Tibial nerve (tissue), 4 donors: ENCODE results near the gene SRR. TPM values are rescaled to one million over a fixed set of nuclear protein-coding genes. Genes with fewer than 3 reads are reported as not detected.

Source experiments
- DNase-seq, 2 donors: peaks; one replicate each; pipeline ENCODE4 v3.0.0-alpha.2; 2019; ENCODE audit warnings: low spot score in 2 of 2
- H3K27ac ChIP-seq, 4 donors: fragments of 200-600 bp; sonication (generic) in 3 of 4; one replicate each; pipeline ENCODE4 v1.5.1; 2017 to 2019; ENCODE audit warnings: mild to moderate bottlenecking in 1 of 4
- H3K27me3 ChIP-seq, 2 donors: fragments of 200-600 bp; sonication (generic) in 1 of 2; one replicate each; pipeline versions ENCODE4 v1.5.1 to v1.6.0; 2017 to 2019
- H3K36me3 ChIP-seq, 3 donors: fragments of 200-600 bp; sonication (generic); one replicate each; pipeline ENCODE4 v1.5.1; 2018 to 2019
- H3K4me1 ChIP-seq, 4 donors: fragments of 200-600 bp; sonication (generic) in 3 of 4; one replicate each; pipeline ENCODE4 v1.5.1; 2017 to 2019
- H3K4me3 ChIP-seq, 4 donors: fragments of 200-600 bp; sonication (generic) in 3 of 4; one replicate each; pipeline ENCODE4 v1.5.1; 2017 to 2019; ENCODE audit warnings: mild to moderate bottlenecking in 1 of 4, moderate library complexity in 1 of 4
- H3K9me3 ChIP-seq, 4 donors: fragments of 200-600 bp; sonication (generic) in 3 of 4; one replicate each; pipeline ENCODE4 v1.5.1; 2017 to 2019
- EP300 ChIP-seq, 2 donors: sonication (generic); formaldehyde crosslinking; IDR thresholded peaks; one replicate each; pipeline ENCODE4 v1.6.1; 2017; ENCODE audit warnings: antibody characterized with exemption in 2 of 2, mild to moderate bottlenecking in 1 of 2
- POLR2A ChIP-seq, 2 donors: fragments of 450-650 bp; IDR thresholded peaks; one replicate each; pipeline ENCODE4 v1.6.1; 2017; ENCODE audit warnings: antibody characterized with exemption in 2 of 2, mild to moderate bottlenecking in 2 of 2, moderate library complexity in 2 of 2
- WGBS, 2 donors: methylation state at CpG; one replicate each; pipeline ENCODE4 v1.1.5; 2018; 5-methylcytosine and 5-hydroxymethylcytosine counted together
- total RNA-seq, 4 donors: library from RNA; depleted of rRNA; stranded (reverse); fragments of >200 nt; gene quantifications; one replicate each; pipeline ENCODE4 v1.1.0, GENCODE V29; 2016
- TF ChIP-seq, protein P1 (sequence below), 5 experiments: fragments of 200-600 bp in 3 of 5; fragments of 450-650 bp in 2 of 5; sonication (generic) in 3 of 5; IDR thresholded peaks; one replicate each; pipeline ENCODE4 v1.5.1; 2016 to 2019; ENCODE audit warnings: antibody characterized with exemption in 5 of 5, mild to moderate bottlenecking in 3 of 5, moderate library complexity in 2 of 5

Gene SRR
- total RNA-seq, 4 donors from 2014 or later, result 6.3 to 13.8 (median 7.9) TPM

DNA sequence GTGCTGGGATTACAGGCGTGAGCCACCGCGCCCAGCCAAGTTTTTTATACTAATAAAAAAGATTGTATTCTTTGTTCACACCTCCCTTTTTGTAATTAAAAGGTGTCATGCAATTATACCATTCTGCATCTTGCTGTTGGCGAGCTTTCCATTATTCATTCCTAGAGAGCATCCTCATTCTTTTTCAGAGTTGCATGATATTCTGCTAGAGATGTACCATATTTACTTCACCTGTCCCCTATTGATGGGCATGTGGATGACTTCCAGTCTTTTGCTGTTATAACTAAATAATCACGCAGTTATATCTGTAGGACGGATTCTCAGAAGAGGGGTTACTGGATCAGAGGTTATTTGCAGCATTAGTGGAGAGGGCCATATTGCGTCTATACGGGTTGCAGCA lies 50.6 kb downstream of the SRR start:
- 85 to 88% methylated on average over 8 of the region's 8 CpGs for WGBS, 2 donors
- peaks cover 0 to 6% (median 0%) of the 10 kb centered on the region in 3 donors for H3K36me3 ChIP-seq
- H3K4me3 ChIP-seq, result no peak overlapping the region
- no peak for DNase-seq
- peaks cover 0 to 4% (median 0%) of the 10 kb centered on the region in 4 donors for H3K4me1 ChIP-seq
- TF ChIP-seq, protein P1, sequence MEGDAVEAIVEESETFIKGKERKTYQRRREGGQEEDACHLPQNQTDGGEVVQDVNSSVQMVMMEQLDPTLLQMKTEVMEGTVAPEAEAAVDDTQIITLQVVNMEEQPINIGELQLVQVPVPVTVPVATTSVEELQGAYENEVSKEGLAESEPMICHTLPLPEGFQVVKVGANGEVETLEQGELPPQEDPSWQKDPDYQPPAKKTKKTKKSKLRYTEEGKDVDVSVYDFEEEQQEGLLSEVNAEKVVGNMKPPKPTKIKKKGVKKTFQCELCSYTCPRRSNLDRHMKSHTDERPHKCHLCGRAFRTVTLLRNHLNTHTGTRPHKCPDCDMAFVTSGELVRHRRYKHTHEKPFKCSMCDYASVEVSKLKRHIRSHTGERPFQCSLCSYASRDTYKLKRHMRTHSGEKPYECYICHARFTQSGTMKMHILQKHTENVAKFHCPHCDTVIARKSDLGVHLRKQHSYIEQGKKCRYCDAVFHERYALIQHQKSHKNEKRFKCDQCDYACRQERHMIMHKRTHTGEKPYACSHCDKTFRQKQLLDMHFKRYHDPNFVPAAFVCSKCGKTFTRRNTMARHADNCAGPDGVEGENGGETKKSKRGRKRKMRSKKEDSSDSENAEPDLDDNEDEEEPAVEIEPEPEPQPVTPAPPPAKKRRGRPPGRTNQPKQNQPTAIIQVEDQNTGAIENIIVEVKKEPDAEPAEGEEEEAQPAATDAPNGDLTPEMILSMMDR (IDR thresholded peaks at IDR 0.05), result no peak
- TF ChIP-seq EP300 (IDR thresholded peaks at IDR 0.05) (no peak), POLR2A (IDR thresholded peaks at IDR 0.05) (no peak)
- no peaks in the 10 kb centered on the region for H3K27me3 ChIP-seq
- no peaks in the 10 kb centered on the region for H3K9me3 ChIP-seq
- no peak overlapping the region for H3K27ac ChIP-seq

DNA sequence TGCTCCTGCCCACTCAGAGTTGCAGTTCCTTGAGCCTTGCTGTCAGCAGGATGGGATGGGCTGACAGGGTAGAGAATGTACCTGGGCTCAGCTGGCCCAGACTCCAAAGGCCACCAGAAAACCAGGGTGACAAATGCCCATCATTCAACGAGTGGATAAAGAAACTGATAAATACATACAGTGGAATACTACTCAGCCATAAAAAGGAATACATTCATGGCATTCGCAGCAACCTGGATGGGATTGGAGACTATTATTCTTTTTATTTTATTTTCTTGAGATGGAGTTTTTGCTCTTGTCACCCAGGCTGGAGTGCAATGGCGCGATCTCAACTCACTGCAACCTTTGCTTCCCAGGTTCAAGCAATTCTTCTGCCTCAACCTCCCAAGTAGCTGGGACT lies 53.5 kb downstream of the SRR start:
- Histone ChIP-seq H3K4me3 (no peak overlapping the region), H3K27me3 (no peaks in the 10 kb centered on the region), H3K36me3 (peaks cover 0 to 31% (median 0%) of the 10 kb centered on the region in 3 donors), H3K4me1 (peaks cover 0 to 4% (median 0%) of the 10 kb centered on the region in 4 donors), H3K9me3 (no peaks in the 10 kb centered on the region), H3K27ac (no peak overlapping the region)
- TF ChIP-seq POLR2A (IDR thresholded peaks at IDR 0.05), result no peak
- TF ChIP-seq, protein P1 (IDR thresholded peaks at IDR 0.05), result no peak
- no peak for TF ChIP-seq EP300 (IDR thresholded peaks at IDR 0.05)
- WGBS, 2 donors, result 98% methylated on average over 4 of the region's 4 CpGs
- DNase-seq, result no peak

DNA sequence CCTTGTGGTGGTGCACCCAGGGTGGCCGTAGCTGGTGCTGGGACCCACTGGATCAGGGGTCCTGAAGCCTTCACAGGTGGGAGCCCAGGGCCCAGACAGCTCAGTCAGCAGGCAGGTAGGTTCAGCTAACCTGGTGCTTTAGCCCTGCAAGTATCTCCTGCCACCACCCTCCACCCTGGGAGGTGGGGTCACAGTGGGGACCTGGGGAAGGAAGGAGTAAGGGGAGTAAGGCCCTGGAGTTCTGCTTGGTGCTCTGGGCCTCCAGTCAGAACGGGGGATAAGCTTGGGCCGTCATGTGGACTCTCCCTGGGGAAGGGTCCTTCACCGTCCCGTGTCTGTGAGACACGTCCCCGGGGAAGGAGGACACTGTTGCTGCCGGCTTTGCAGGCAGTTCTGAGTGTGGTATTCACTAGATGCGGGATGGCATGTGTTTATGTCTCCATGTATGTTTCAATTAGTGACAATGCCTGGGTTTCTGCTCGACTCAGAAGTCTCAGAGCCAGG lies 54.2 kb downstream of the SRR start:
- Histone ChIP-seq H3K36me3 (peaks cover 0 to 38% (median 0%) of the 10 kb centered on the region in 3 donors), H3K4me3 (no peak overlapping the region), H3K4me1 (peaks cover 0 to 3% (median 0%) of the 10 kb centered on the region in 4 donors), H3K27ac (no peak overlapping the region), H3K9me3 (no peaks in the 10 kb centered on the region), H3K27me3 (no peaks in the 10 kb centered on the region)
- TF ChIP-seq, protein P1 (IDR thresholded peaks at IDR 0.05), result no peak
- 84 to 89% methylated on average over 9 to 10 of the region's 10 CpGs for WGBS, 2 donors
- DNase-seq, result no peak

DNA sequence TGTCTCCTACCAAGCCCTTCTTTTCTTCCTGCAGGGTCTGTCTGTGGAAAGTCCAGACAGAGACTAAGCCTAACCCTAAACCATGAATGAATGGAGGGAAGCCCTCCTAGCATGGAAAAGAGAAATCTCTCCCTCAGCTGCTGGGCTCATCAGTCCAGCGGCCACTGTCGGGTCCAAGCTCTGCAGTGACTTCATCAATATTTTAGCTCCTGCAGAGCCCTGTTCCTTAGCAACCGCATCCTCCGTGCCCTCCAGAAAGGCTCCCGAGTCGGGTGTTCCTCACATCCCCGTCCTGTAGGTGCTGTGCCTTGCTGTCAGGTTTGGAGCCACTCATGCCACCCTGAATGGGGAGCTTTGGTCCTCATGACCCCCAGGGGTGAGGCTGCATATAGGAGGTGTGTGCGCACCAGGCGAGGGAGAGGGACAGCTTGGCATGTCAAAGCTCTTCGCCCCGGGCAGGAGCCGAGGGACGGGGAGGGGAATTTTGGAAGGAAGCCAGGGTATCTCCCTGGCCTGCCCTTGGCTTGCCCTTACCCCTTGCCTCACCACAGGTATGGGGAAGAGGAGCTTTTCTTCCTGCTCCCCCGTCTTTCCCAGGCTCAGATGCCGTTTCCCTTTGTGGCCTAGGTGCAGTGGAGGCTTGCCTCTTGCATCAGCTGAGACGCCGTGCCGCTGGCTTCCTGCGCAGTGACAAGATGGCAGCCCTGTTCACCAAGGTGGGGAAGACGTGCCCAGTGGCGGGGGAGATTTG lies 57.4 kb downstream of the SRR start:
- DNase-seq, result no peak
- Histone ChIP-seq H3K27ac (no peak overlapping the region), H3K27me3 (no peaks in the 10 kb centered on the region), H3K4me3 (no peak overlapping the region), H3K9me3 (no peaks in the 10 kb centered on the region), H3K4me1 (peaks cover 0 to 14% (median 0%) of the 10 kb centered on the region in 4 donors), H3K36me3 (peaks cover 0 to 68% (median 0%) of the 10 kb centered on the region in 3 donors)
- 87% methylated on average over 21 of the region's 21 CpGs for WGBS, 2 donors
- TF ChIP-seq, protein P1 (IDR thresholded peaks at IDR 0.05), result no peak

DNA sequence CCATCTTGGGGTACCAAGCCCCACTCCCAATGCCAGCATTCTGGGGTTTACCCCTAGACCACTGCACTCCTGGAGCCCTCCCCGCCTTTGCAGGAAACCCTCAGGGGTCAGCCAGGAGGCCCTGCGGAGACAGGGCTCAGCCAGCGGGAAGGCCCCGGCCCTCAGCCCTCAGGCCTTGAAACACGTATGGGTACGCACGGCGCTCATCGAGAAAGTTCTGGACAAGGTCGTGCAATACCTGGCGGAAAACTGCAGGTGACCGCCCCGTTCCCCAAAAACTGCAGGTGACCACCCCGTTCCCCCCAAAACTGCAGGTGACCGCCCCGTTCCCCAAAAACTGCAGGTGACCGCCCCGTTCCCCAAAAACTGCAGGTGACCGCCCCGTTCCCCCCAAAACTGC lies 58.3 kb downstream of the SRR start:
- TF ChIP-seq POLR2A (IDR thresholded peaks at IDR 0.05) (no peak), EP300 (IDR thresholded peaks at IDR 0.05) (no peak)
- TF ChIP-seq, protein P1 (IDR thresholded peaks at IDR 0.05), result no peak
- H3K36me3 ChIP-seq, result peaks cover 0 to 77% (median 0%) of the 10 kb centered on the region in 3 donors
- WGBS, 2 donors, result 94 to 98% methylated on average over 20 of the region's 20 CpGs
- H3K27me3 ChIP-seq, result no peaks in the 10 kb centered on the region
- no peak for DNase-seq
- no peak overlapping the region for H3K27ac ChIP-seq
- H3K4me1 ChIP-seq, result peaks cover 0 to 14% (median 0%) of the 10 kb centered on the region in 4 donors
- no peak overlapping the region for H3K4me3 ChIP-seq
- no peaks in the 10 kb centered on the region for H3K9me3 ChIP-seq
